NB4 (cell line): ENCODE measurements around the gene PNPO.

Source experiments
- DNase-seq: peaks from one replicate; pipeline ENCODE4 v3.0.0; 2010; ENCODE audit warnings: low read depth
- H3K4me3 ChIP-seq: one replicate; pipeline ENCODE4 v1.5.1; 2011; ENCODE audit warnings: mild to moderate bottlenecking, low read depth, low read length, moderate library complexity
- CTCF ChIP-seq: IDR thresholded peaks from one replicate; pipeline ENCODE4 v1.5.1; 2012; ENCODE audit warnings: low read depth, low read length
- MYC ChIP-seq: IDR thresholded peaks from 2 replicates; pipeline ENCODE4 v1.6.1; 2011; ENCODE audit warnings: low read depth, low read length
- POLR2A ChIP-seq: IDR thresholded peaks from 2 replicates; pipeline ENCODE4 v1.6.1; 2011; ENCODE audit warnings: mild to moderate bottlenecking; ENCODE audit not compliant: insufficient read length; ENCODE audit errors: extremely low read depth
- TF ChIP-seq, protein P1 (sequence below): IDR thresholded peaks from 2 replicates; pipeline ENCODE4 v1.6.1; 2011; ENCODE audit warnings: low read depth, low read length

The PNPO gene

GRCh38 chr17:47980541-47980940 is 39.2 kb downstream of the PNPO start:
- no peak overlapping the region for H3K4me3 ChIP-seq
- no peak for TF ChIP-seq CTCF
- DNase-seq: no peak

DNA sequence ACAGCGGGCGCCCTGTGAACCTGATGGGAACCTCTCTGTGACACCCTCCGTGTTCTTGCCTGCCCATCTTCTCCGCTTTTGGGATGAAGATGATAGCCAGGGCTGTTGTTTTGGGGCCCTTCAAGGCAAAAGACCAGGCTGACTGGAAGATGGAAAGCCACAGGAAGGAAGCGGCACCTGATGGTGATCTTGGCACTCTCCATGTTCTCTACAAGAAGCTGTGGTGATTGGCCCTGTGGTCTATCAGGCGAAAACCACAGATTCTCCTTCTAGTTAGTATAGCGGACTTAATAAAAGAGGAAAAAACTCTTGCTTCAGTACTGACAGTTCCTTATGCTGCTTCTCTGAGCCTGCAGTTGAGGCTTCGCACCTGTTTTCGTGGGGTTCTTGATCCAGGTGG is 40.1 kb downstream of the PNPO start:
- no peak overlapping the region for H3K4me3 ChIP-seq
- TF ChIP-seq, protein P1, sequence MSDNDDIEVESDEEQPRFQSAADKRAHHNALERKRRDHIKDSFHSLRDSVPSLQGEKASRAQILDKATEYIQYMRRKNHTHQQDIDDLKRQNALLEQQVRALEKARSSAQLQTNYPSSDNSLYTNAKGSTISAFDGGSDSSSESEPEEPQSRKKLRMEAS: no peak
- TF ChIP-seq MYC: no peak
- no peak for DNase-seq

- TF ChIP-seq POLR2A (no peak), MYC (no peak), CTCF (no peak)
- TF ChIP-seq, protein P1: no peak
- no peak for DNase-seq
- no peak overlapping the region for H3K4me3 ChIP-seq
Measured at GRCh38 chr17:47982091-47982617, 40.8 kb downstream of the PNPO start.

DNA sequence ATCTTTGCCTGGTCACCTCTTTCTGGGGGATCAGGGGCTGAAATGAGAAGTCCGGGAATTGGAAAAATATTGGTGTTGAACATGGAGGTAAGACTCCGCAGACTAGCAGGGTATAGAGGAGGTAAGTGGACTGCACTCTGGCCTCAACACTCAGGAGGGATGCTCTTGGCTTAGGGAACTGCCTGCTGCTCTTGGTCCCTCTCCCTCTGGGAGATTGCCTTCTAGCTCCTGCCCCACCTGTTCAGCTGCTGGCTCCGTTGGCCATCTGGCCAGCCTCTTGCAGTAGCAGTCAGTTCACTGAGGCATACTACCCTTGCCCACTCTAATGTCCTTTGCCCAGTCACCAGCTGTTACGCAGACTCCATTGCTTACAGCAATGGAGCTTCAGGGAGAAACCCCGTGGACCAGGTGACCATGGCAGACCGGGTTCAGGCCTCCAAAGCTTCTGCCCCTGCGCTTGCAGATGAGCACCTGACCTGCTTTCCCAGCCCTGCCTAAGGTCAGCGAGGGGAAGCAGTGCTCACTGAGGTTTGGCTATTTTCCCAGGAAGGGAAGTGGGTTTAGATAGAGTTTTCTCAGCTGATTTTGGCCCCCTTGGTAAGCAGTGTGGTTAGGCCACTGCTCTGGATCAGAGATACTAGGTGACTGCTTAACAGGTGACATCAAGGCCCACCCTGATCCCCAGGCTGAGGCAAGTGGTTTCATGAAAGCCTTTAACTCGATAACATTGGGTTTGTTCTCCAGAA is 41.4 kb downstream of the PNPO start:
- TF ChIP-seq, protein P1: no peak
- DNase-seq: no peak
- H3K4me3 ChIP-seq: no peak overlapping the region

GRCh38 chr17:47983492-47984223 is 42.3 kb downstream of the PNPO start:
- no peak for DNase-seq
- TF ChIP-seq MYC (no peak), POLR2A (no peak), CTCF (no peak)
- TF ChIP-seq, protein P1: no peak

GRCh38 chr17:47986520-47986919 is 45.1 kb downstream of the PNPO start:
- H3K4me3 ChIP-seq: no peak overlapping the region
- TF ChIP-seq POLR2A (no peak), CTCF (no peak), MYC (no peak)
- TF ChIP-seq, protein P1: no peak
- no peak for DNase-seq

More at GRCh38 chr17:47983492-47984223, 42.3 kb downstream of the PNPO start:
- H3K4me3 ChIP-seq: no peak overlapping the region
